Tibial nerve (tissue), 4 donors: ENCODE results near the gene HCN2. TPM values are rescaled to one million over a fixed set of nuclear protein-coding genes. Genes with fewer than 3 reads are reported as not detected.
A peak's percentile ranks its signal among the peaks of the same experiment; 100 is the strongest.

Experiments used
- DNase-seq, 2 donors: peaks; one replicate each; pipeline ENCODE4 v3.0.0-alpha.2; 2019; ENCODE audit warnings: low spot score in 2 of 2
- H3K27ac ChIP-seq, 4 donors: fragments of 200-600 bp; sonication (generic) in 3 of 4; one replicate each; pipeline ENCODE4 v1.5.1; 2017 to 2019; ENCODE audit warnings: mild to moderate bottlenecking in 1 of 4
- H3K27me3 ChIP-seq, 2 donors: fragments of 200-600 bp; sonication (generic) in 1 of 2; one replicate each; pipeline versions ENCODE4 v1.5.1 to v1.6.0; 2017 to 2019
- H3K36me3 ChIP-seq, 3 donors: fragments of 200-600 bp; sonication (generic); one replicate each; pipeline ENCODE4 v1.5.1; 2018 to 2019
- H3K4me1 ChIP-seq, 4 donors: fragments of 200-600 bp; sonication (generic) in 3 of 4; one replicate each; pipeline ENCODE4 v1.5.1; 2017 to 2019
- H3K4me3 ChIP-seq, 4 donors: fragments of 200-600 bp; sonication (generic) in 3 of 4; one replicate each; pipeline ENCODE4 v1.5.1; 2017 to 2019; ENCODE audit warnings: mild to moderate bottlenecking in 1 of 4, moderate library complexity in 1 of 4
- H3K9me3 ChIP-seq, 4 donors: fragments of 200-600 bp; sonication (generic) in 3 of 4; one replicate each; pipeline ENCODE4 v1.5.1; 2017 to 2019
- CTCF ChIP-seq, 5 experiments: fragments of 200-600 bp in 3 of 5; fragments of 450-650 bp in 2 of 5; sonication (generic) in 3 of 5; IDR thresholded peaks; one replicate each; pipeline ENCODE4 v1.5.1; 2016 to 2019; ENCODE audit warnings: antibody characterized with exemption in 5 of 5, mild to moderate bottlenecking in 3 of 5, moderate library complexity in 2 of 5
- EP300 ChIP-seq, 2 donors: sonication (generic); formaldehyde crosslinking; IDR thresholded peaks; one replicate each; pipeline ENCODE4 v1.6.1; 2017; ENCODE audit warnings: antibody characterized with exemption in 2 of 2, mild to moderate bottlenecking in 1 of 2
- POLR2A ChIP-seq, 2 donors: fragments of 450-650 bp; IDR thresholded peaks; one replicate each; pipeline ENCODE4 v1.6.1; 2017; ENCODE audit warnings: antibody characterized with exemption in 2 of 2, mild to moderate bottlenecking in 2 of 2, moderate library complexity in 2 of 2
- WGBS, 2 donors: methylation state at CpG; one replicate each; pipeline ENCODE4 v1.1.5; 2018; 5-methylcytosine and 5-hydroxymethylcytosine counted together
- total RNA-seq, 4 donors: library from RNA; depleted of rRNA; stranded (reverse); fragments of >200 nt; gene quantifications; one replicate each; pipeline ENCODE4 v1.1.0, GENCODE V29; 2016

HCN2 gene
- total RNA-seq, 4 donors from 2014 or later, result 0.59 TPM; not detected in 3

GRCh38 chr19:543910-544608 lies 45.6 kb upstream of the HCN2 start, which contains the start of gene GZMM:
GZMM (plus strand) TSS chr19:544053; CDS start chr19:544072, 19 bp downstream.
- Histone ChIP-seq H3K4me3 (peak within 1 kb of the TSS in 1 of 4 donors; percentile 17), H3K27ac (no peak within 1 kb of the TSS), H3K9me3 (no peaks in the 10 kb centered on the region), H3K4me1 (no peaks in the 10 kb centered on the region), H3K27me3 (no peaks in the 10 kb centered on the region), H3K36me3 (peaks cover 0 to 36% (median 6%) of the 10 kb centered on the region in 3 donors)
- DNase-seq, result no peak
- WGBS, 2 donors, result 51 to 61% methylated on average over 25 of the region's 31 CpGs
- TF ChIP-seq POLR2A (IDR thresholded peaks at IDR 0.05) (no peak), CTCF (IDR thresholded peaks at IDR 0.05) (no peak), EP300 (IDR thresholded peaks at IDR 0.05) (no peak)

GRCh38 chr19:547117-547516 lies 42.6 kb upstream of the HCN2 start:
- no peak for DNase-seq
- H3K4me3 ChIP-seq, result no peak overlapping the region
- no peaks in the 10 kb centered on the region for H3K9me3 ChIP-seq
- no peaks in the 10 kb centered on the region for H3K27me3 ChIP-seq
- H3K36me3 ChIP-seq, result peaks cover 0 to 13% (median 0%) of the 10 kb centered on the region in 3 donors
- H3K27ac ChIP-seq, result no peak overlapping the region
- 83 to 90% methylated on average over 11 to 13 of the region's 15 CpGs for WGBS, 2 donors
- peaks cover 0 to 7% (median 0%) of the 10 kb centered on the region in 4 donors for H3K4me1 ChIP-seq
- TF ChIP-seq EP300 (IDR thresholded peaks at IDR 0.05), result no peak
- TF ChIP-seq POLR2A (IDR thresholded peaks at IDR 0.05), result no peak
- TF ChIP-seq CTCF (IDR thresholded peaks at IDR 0.05), result no peak

- Histone ChIP-seq H3K9me3 (no peaks in the 10 kb centered on the region), H3K36me3 (peaks cover 0 to 4% (median 0%) of the 10 kb centered on the region in 3 donors), H3K27ac (no peak overlapping the region), H3K4me3 (no peak overlapping the region), H3K4me1 (peaks cover 0 to 7% (median 0%) of the 10 kb centered on the region in 4 donors), H3K27me3 (no peaks in the 10 kb centered on the region)
- WGBS, 2 donors, result 82 to 86% methylated on average over 18 to 26 of the region's 26 CpGs
- no peak for DNase-seq
- TF ChIP-seq POLR2A (IDR thresholded peaks at IDR 0.05) (no peak), EP300 (IDR thresholded peaks at IDR 0.05) (no peak), CTCF (IDR thresholded peaks at IDR 0.05) (no peak)
Measured at GRCh38 chr19:547836-548720, 41.6 kb upstream of the HCN2 start.

DNA sequence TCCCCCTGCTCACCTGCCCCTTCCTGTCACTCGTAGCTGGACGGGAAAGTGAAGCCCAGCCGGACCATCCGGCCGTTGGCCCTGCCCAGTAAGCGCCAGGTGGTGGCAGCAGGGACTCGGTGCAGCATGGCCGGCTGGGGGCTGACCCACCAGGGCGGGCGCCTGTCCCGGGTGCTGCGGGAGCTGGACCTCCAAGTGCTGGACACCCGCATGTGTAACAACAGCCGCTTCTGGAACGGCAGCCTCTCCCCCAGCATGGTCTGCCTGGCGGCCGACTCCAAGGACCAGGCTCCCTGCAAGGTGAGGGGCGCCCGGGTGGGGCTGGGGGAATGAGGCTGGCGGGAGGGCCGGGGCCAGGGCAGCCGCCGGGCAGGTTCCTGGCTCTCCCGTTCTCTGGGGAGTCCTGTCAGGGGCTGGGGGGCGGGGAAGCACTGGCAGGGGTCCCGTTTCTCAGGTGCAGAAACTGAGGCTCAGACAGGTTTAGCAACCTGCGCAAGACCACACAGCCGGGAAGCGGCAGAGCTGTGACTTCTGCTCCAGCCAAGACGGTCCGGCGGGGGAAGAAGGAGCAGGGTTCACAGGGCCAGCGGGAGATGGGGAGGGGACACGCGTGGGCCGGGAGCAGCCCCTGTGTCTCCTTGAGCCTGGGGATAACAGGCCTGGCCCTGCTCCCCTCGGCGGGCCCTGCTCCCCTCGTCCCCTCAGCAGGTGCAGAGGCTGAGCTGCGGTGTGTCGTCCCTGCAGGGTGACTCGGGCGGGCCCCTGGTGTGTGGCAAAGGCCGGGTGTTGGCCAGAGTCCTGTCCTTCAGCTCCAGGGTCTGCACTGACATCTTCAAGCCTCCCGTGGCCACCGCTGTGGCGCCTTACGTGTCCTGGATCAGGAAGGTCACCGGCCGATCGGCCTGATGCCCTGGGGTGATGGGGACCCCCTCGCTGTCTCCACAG lies 40.5 kb upstream of the HCN2 start:
- no peaks in the 10 kb centered on the region for H3K36me3 ChIP-seq
- no peaks in the 10 kb centered on the region for H3K9me3 ChIP-seq
- H3K4me3 ChIP-seq, result no peak overlapping the region
- no peaks in the 10 kb centered on the region for H3K27me3 ChIP-seq
- DNase-seq, result no peak
- peaks cover 0 to 7% (median 0%) of the 10 kb centered on the region in 4 donors for H3K4me1 ChIP-seq
- TF ChIP-seq POLR2A (IDR thresholded peaks at IDR 0.05), result no peak
- TF ChIP-seq EP300 (IDR thresholded peaks at IDR 0.05), result no peak
- TF ChIP-seq CTCF (IDR thresholded peaks at IDR 0.05), result no peak
- H3K27ac ChIP-seq, result no peak overlapping the region
- WGBS, 2 donors, result 75 to 80% methylated on average over 36 of the region's 52 CpGs
